DMS153 treated with DMSO at 0.1 percent for 48 hours (cell line): ENCODE measurements around the gene ASTN2.

ENCODE experiments used
- DNase-seq: peaks from one replicate; lab custom pipeline; 2025; ENCODE audit not compliant: unreplicated experiment; lab: John Stamatoyannopoulos, UW

Gene ASTN2, protein sequence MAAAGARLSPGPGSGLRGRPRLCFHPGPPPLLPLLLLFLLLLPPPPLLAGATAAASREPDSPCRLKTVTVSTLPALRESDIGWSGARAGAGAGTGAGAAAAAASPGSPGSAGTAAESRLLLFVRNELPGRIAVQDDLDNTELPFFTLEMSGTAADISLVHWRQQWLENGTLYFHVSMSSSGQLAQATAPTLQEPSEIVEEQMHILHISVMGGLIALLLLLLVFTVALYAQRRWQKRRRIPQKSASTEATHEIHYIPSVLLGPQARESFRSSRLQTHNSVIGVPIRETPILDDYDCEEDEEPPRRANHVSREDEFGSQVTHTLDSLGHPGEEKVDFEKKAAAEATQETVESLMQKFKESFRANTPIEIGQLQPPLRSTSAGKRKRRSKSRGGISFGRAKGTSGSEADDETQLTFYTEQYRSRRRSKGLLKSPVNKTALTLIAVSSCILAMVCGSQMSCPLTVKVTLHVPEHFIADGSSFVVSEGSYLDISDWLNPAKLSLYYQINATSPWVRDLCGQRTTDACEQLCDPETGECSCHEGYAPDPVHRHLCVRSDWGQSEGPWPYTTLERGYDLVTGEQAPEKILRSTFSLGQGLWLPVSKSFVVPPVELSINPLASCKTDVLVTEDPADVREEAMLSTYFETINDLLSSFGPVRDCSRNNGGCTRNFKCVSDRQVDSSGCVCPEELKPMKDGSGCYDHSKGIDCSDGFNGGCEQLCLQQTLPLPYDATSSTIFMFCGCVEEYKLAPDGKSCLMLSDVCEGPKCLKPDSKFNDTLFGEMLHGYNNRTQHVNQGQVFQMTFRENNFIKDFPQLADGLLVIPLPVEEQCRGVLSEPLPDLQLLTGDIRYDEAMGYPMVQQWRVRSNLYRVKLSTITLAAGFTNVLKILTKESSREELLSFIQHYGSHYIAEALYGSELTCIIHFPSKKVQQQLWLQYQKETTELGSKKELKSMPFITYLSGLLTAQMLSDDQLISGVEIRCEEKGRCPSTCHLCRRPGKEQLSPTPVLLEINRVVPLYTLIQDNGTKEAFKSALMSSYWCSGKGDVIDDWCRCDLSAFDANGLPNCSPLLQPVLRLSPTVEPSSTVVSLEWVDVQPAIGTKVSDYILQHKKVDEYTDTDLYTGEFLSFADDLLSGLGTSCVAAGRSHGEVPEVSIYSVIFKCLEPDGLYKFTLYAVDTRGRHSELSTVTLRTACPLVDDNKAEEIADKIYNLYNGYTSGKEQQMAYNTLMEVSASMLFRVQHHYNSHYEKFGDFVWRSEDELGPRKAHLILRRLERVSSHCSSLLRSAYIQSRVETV (N-terminal part only)

DNA sequence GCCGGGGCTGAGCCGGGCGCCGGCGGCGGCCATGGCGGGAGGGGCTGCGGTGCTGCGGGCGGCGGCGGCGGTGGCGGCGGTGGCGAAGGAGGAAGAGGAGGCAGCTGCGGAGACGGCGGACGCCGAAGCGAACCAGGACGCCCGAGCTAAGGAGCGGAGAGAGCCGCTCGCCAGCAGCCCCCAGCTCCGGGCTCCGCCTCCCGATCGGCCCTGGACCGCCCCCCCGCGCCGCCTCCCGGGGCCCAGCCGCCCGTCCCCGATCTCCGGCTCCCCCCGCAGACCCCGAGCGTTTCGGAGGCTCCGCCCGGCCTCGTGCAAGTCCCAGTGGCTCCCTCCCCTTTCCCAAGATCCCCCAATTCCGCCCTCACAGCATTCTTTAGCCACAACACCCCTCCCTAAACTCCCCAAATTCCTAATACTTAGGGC is at the start of gene ASTN2:
TSS of gene ASTN2 (minus strand) at position 152 of the 426 bp plus-strand sequence. CDS start at position 33, 119 bp downstream.
- DNase-seq: no peak

DNA sequence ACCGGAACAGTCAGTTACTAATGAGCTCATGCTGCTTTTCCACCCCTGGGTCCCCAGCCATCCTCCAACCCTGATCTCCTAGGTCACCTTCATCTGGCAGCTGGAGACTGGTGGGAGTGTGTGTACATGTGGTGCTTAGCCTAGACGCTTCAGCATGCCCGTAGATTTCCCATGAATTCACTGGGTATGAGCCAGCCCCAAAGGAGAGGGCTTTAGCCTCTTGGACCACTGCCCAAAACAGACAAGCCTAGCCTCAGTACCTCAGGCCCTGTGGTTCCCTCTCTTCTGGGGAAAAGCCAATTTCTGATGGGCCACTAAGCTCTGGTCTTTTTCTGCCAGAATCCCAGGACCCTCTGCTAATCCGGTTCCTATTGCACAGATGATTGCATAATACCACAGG is 48.0 kb upstream of the ASTN2 start:
- DNase-seq: no peak

DNA sequence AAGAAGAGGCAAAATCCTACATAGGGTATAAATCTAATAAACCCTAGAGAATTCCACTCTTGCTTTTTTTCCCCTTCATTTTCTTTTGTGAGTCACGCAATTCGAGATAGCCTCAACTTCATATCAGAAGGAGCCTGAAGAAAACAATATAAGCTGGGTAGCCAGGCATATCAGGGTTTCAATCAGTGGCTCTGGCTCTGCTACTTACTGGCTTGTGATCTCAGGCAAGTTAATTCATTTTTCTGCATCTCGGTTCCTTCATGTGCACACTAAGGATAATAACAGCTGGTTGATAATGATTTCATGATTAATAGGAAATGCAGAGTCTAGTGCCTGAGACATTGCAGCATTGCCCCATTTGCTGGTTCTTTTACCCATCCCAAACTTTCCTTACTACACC is 46.5 kb upstream of the ASTN2 start:
- no peak for DNase-seq

GRCh38 chr9:117460743-117461142 is 45.9 kb upstream of the ASTN2 start:
- no peak for DNase-seq

GRCh38 chr9:117459913-117460312 is 45.1 kb upstream of the ASTN2 start:
- DNase-seq: no peak

- no peak for DNase-seq
Measured at GRCh38 chr9:117458066-117458465, 43.2 kb upstream of the ASTN2 start.

- no peak for DNase-seq
Measured at GRCh38 chr9:117454711-117455110, 39.9 kb upstream of the ASTN2 start.

- DNase-seq: no peak
Measured at GRCh38 chr9:117453737-117454136, 38.9 kb upstream of the ASTN2 start.

GRCh38 chr9:117451311-117451710 is 36.5 kb upstream of the ASTN2 start:
- DNase-seq: no peak

DNA sequence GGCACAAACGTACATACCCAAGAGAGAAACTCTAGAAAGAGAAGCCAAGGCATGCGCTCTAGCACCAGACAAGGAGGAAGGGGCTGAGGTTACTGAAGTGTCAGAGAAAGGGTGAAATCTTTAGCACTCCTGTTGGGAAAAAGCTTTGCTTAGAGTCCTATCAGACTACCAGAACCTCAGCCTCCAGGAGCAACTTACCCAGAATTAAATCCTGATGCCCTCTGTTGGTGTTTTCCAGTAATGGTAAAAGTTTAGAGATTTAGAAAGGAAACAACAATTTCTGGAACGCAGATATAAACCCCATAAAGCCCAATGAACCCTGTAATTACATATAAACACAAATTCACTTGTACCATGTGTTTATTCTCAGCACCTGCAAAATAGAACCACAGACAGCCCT is 33.2 kb upstream of the ASTN2 start:
- DNase-seq: no peak

DNA sequence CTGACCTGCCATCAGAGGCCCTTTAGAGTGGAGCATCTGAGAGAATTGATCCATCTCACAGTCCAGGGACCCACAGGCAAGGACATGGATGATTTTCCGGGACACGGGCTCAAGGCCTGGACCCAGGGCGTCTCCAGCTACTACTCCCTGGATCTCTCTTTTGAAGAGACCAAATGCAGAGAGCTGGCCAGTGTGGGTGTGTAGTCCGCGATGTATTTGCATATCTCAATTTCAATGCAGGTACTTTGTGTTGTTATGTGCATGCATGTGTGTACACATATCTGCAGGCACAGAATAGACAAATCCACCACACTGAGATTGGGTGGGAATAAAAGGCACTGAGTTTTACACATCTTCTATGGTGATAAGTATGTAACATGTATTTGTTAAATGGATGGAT is 30.8 kb upstream of the ASTN2 start:
- no peak for DNase-seq

GRCh38 chr9:117444501-117444900 is 29.6 kb upstream of the ASTN2 start:
- no peak for DNase-seq

GRCh38 chr9:117437283-117437682 is 22.4 kb upstream of the ASTN2 start:
- DNase-seq: no peak

- DNase-seq: no peak
Measured at GRCh38 chr9:117435630-117436261, 20.9 kb upstream of the ASTN2 start.

DNA sequence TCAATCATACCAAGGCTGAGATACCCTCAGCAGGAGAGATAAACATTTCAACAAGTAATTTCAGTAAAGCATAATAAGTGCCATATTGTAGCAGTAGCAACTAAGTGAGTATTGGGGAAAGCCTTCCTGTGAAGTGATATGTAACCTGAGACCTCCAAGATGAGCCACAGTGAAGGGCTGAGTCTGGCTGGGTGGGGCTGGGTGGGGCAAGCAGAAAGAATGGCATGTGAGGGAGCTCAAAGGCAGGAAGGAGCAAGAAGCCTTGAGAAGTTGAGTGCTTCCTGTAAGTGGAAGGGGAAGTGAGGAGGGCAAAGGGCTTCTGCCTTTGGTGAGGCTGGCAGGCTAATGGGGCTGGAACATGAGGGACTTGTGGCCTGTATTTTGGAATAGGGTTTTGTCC is 19.7 kb upstream of the ASTN2 start:
- DNase-seq: no peak

DNA sequence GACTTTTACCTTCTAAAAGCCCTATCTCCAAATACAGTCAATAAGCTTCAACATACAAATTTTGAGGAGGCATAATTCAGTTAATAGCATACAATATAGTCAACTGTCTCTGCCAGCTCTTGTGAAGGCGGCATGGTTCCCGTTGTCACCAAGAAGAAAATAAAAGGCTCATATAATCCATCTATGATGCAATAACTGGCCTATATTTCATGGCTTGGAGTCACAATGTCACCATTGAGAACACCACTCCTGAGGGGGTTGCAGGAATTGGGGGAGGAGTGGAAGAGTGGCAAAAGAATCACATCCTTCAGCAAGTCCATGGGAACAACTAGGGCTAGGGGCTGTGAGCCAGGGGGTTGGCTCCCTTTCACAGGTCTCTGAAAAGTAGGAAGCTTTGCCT is 16.0 kb upstream of the ASTN2 start:
- DNase-seq: no peak

DNA sequence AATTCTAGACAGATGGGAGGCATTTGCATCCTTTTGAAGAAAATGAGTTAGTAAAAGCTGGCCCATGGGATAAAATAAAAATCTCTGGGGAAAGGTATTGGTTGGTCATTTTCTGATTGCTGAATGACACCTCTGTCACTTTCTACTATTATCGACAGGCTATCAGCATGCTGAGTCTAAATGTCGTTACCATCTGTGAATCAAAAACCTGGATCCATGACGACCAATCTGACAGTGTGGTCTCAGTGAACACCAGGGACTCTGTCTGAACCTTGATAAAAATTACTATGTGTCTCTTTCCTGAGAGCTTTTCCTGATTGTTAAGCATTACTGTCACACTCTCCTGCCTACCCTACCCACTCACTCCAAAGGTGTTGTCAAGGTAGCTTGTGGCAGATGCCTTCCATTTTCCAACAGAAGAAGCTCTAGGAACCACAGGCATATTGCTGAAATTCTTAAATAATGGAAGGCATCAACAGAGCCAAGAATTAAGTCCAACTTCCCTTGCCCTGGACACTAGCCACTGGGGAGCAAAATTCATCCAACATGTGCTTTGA is 12.6 kb upstream of the ASTN2 start:
- no peak for DNase-seq

DNA sequence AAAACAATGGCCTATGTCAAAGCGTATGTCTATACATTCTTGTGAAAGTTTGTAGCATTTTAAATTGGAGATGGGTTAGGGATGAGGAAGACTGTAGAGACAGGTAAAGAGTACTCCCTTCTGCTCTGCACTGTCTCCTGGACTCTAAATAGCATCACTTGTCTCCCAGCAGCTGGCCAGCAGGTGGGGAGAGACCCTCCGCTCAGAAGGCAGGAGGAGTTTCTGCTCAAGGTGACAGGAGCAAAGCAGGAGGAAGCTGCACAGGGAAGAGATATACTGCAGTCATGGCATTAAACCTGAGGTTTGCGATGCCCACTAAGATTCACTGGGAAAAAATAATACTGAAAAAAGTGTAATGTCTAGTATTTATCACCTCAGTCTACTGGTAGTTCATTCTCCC is 10.7 kb upstream of the ASTN2 start:
- DNase-seq: no peak

GRCh38 chr9:117424291-117424690 is 9.4 kb upstream of the ASTN2 start:
- DNase-seq: no peak

GRCh38 chr9:117418111-117418510 is 3.3 kb upstream of the ASTN2 start:
- no peak for DNase-seq
